Measurements from ENCODE around the gene IFNL4. TPM values are rescaled to one million over a fixed set of nuclear protein-coding genes. Genes with fewer than 3 reads are reported as not detected.

The IFNL4 gene
- polyA plus RNA-seq (2012; ENCODE audit: low read depth, missing spikeins), result not detected

GRCh38 chr19:39248806-39249205 lies at the start of gene IFNL4:
Gene IFNL4, minus strand, starts transcription at chr19:39248856.
- DNase-seq (ENCODE audit: insufficient read length, low spot score) (no peak), FAIRE-seq (no peak)
- TF ChIP-seq POU2F2 (IDR thresholded peaks at IDR 0.05; ENCODE audit: low read depth, low read length) (no peak), POLR2AphosphoS5 (IDR thresholded peaks at IDR 0.05; ENCODE audit: low read depth, low read length) (no peak), SPI1 (IDR thresholded peaks at IDR 0.05; ENCODE audit: low read depth, low read length) (no peak), TAF1 (IDR thresholded peaks at IDR 0.05; ENCODE audit: low read depth, low read length) (no peak), PAX5 (IDR thresholded peaks at IDR 0.05; ENCODE audit: insufficient read depth, low read length, severe bottlenecking) (no peak), POLR2A (IDR thresholded peaks at IDR 0.05; ENCODE audit: low read depth, low read length) (no peak)

DNA sequence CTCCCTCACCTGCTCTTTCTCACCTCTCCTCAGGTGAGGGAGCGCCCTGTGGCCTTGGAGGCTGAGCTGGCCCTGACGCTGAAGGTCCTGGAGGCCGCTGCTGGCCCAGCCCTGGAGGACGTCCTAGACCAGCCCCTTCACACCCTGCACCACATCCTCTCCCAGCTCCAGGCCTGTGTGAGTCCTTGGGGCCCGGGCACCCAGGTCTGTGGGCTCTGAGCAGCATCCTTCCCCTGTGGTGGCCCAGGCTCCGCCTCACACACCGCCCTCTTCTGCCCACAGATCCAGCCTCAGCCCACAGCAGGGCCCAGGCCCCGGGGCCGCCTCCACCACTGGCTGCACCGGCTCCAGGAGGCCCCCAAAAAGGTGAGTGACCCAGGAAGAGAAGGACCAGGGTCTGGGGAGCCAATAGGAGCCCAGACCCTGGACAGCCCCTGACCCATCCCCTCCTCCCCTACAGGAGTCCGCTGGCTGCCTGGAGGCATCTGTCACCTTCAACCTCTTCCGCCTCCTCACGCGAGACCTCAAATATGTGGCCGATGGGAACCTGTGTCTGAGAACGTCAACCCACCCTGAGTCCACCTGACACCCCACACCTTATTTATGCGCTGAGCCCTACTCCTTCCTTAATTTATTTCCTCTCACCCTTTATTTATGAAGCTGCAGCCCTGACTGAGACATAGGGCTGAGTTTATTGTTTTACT lies 49.4 kb upstream of the IFNL4 start:
- FAIRE-seq (no peak), DNase-seq (ENCODE audit: insufficient read length, low spot score) (no peak)
- TF ChIP-seq POU2F2 (IDR thresholded peaks at IDR 0.05; ENCODE audit: low read depth, low read length) (no peak), TAF1 (IDR thresholded peaks at IDR 0.05; ENCODE audit: low read depth, low read length) (no peak), POLR2A (IDR thresholded peaks at IDR 0.05; ENCODE audit: low read depth, low read length) (no peak), POLR2AphosphoS5 (IDR thresholded peaks at IDR 0.05; ENCODE audit: low read depth, low read length) (no peak), SPI1 (IDR thresholded peaks at IDR 0.05; ENCODE audit: low read depth, low read length) (no peak), PAX5 (IDR thresholded peaks at IDR 0.05; ENCODE audit: insufficient read depth, low read length, severe bottlenecking) (no peak)

DNA sequence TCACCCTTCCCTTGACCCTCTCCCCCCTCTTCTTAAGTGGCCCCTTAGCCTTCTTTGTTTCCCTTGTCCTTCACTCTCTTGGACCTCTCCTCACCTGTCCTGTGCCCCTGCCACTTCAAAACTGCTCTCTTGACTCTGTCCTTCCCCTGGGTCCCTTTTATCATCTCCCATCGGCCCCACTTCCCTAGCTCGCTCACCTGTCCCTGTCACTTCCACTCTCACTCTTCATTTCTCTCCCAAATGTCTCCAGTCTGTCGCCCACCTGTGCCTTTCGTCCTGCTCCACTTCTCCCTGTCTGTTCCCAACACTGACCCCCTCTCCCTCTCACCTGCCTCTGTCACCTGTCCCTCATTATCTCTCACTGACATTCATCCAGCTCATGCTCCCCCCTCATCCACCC lies 48.2 kb upstream of the IFNL4 start:
- FAIRE-seq (no peak), DNase-seq (ENCODE audit: insufficient read length, low spot score) (no peak)
- TF ChIP-seq PAX5 (IDR thresholded peaks at IDR 0.05; ENCODE audit: insufficient read depth, low read length, severe bottlenecking), result no peak
- no peak for TF ChIP-seq SPI1 (IDR thresholded peaks at IDR 0.05; ENCODE audit: low read depth, low read length)
- TF ChIP-seq POU2F2 (IDR thresholded peaks at IDR 0.05; ENCODE audit: low read depth, low read length), result no peak
- no peak for TF ChIP-seq POLR2A (IDR thresholded peaks at IDR 0.05; ENCODE audit: low read depth, low read length)
- no peak for TF ChIP-seq POLR2AphosphoS5 (IDR thresholded peaks at IDR 0.05; ENCODE audit: low read depth, low read length)
- TF ChIP-seq TAF1 (IDR thresholded peaks at IDR 0.05; ENCODE audit: low read depth, low read length), result no peak

DNA sequence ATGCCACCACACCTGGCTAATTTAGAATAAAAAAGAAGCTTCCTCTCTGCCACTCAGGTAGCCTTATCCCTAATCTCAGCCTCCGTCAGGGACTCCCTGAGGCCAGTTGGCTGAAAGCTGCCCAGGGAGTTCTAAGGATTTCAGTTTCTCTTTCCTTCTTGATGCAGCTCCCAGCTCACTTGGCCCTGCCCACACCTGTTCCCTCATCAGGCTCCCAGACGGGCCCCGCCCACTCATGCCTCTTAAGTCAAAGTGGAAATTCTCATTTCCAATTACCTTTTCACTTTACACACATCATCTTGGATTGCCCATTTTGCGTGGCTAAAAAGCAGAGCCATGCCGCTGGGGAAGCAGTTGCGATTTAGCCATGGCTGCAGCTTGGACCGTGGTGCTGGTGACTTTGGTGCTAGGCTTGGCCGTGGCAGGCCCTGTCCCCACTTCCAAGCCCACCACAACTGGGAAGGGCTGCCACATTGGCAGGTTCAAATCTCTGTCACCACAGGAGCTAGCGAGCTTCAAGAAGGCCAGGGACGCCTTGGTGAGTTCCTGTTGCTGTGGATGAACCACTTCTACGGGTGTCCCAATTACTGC lies 47.5 kb upstream of the IFNL4 start, which contains the start of gene IFNL1:
TSS of gene IFNL1 (plus strand) at position 353 of the 591 bp plus-strand sequence. CDS start at position 368, 15 bp downstream.
- DNase-seq (ENCODE audit: insufficient read length, low spot score) (no peak), FAIRE-seq (no peak)
- no peak for TF ChIP-seq TAF1 (IDR thresholded peaks at IDR 0.05; ENCODE audit: low read depth, low read length)
- no peak for TF ChIP-seq POLR2AphosphoS5 (IDR thresholded peaks at IDR 0.05; ENCODE audit: low read depth, low read length)
- no peak for TF ChIP-seq PAX5 (IDR thresholded peaks at IDR 0.05; ENCODE audit: insufficient read depth, low read length, severe bottlenecking)
- TF ChIP-seq SPI1 (IDR thresholded peaks at IDR 0.05; ENCODE audit: low read depth, low read length), result no peak
- no peak for TF ChIP-seq POU2F2 (IDR thresholded peaks at IDR 0.05; ENCODE audit: low read depth, low read length)
- TF ChIP-seq POLR2A (IDR thresholded peaks at IDR 0.05; ENCODE audit: low read depth, low read length), result no peak

GRCh38 chr19:39293394-39293793 lies 44.7 kb upstream of the IFNL4 start:
- TF ChIP-seq TAF1 (IDR thresholded peaks at IDR 0.05; ENCODE audit: low read depth, low read length), result no peak
- no peak for TF ChIP-seq POU2F2 (IDR thresholded peaks at IDR 0.05; ENCODE audit: low read depth, low read length)
- DNase-seq (ENCODE audit: insufficient read length, low spot score), result no peak
- no peak for FAIRE-seq

DNA sequence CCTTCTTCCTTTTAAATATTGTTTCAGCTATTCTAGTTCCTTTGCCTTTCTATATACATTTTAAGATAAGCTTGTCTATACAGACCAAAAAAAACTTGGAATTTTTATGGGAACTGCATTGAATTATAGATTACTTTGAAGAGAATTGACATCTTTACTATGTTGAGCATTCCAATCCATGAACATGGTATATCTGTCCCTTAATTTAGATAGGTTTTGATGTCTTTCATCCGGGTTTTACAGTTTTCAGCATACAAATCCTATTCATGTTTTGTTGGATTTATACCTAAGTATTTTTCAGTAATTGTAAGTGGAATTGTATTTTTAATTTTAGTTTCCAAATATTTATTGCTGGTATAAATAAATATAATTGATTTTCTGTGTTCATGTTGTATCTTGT lies 35.4 kb upstream of the IFNL4 start:
- DNase-seq (ENCODE audit: insufficient read length, low spot score) (no peak), FAIRE-seq (no peak)
- no peak for TF ChIP-seq POLR2A (IDR thresholded peaks at IDR 0.05; ENCODE audit: low read depth, low read length)
- TF ChIP-seq POLR2AphosphoS5 (IDR thresholded peaks at IDR 0.05; ENCODE audit: low read depth, low read length), result no peak
- TF ChIP-seq TAF1 (IDR thresholded peaks at IDR 0.05; ENCODE audit: low read depth, low read length), result no peak
- no peak for TF ChIP-seq PAX5 (IDR thresholded peaks at IDR 0.05; ENCODE audit: insufficient read depth, low read length, severe bottlenecking)
- no peak for TF ChIP-seq SPI1 (IDR thresholded peaks at IDR 0.05; ENCODE audit: low read depth, low read length)
- no peak for TF ChIP-seq POU2F2 (IDR thresholded peaks at IDR 0.05; ENCODE audit: low read depth, low read length)

GRCh38 chr19:39282021-39282420 lies 33.4 kb upstream of the IFNL4 start:
- TF ChIP-seq TAF1 (IDR thresholded peaks at IDR 0.05; ENCODE audit: low read depth, low read length) (no peak), POU2F2 (IDR thresholded peaks at IDR 0.05; ENCODE audit: low read depth, low read length) (no peak), SPI1 (IDR thresholded peaks at IDR 0.05; ENCODE audit: low read depth, low read length) (no peak), POLR2A (IDR thresholded peaks at IDR 0.05; ENCODE audit: low read depth, low read length) (no peak), PAX5 (IDR thresholded peaks at IDR 0.05; ENCODE audit: insufficient read depth, low read length, severe bottlenecking) (no peak), POLR2AphosphoS5 (IDR thresholded peaks at IDR 0.05; ENCODE audit: low read depth, low read length) (no peak)
- FAIRE-seq (no peak), DNase-seq (ENCODE audit: insufficient read length, low spot score) (no peak)

DNA sequence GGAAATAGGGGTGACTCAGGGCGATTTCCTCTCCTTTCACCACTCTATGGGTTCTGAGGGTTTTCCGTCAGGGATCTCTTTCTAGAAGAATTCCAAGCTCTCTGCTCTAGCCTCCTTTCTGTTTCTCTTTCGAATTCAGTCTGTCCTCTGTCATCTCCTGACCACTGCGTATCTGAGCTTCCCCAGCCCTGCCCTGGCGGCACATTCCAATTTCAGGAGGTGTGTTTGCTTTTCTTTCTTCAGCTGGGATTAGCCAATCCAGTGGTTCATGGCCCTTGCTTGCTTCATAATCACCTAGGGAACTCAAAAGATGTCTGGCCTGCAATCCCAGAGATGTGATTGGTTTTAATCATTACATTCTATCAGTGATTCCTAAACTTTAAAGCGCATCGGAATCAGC lies 28.9 kb upstream of the IFNL4 start:
- DNase-seq (ENCODE audit: insufficient read length, low spot score) (no peak), FAIRE-seq (no peak)
- TF ChIP-seq POU2F2 (IDR thresholded peaks at IDR 0.05; ENCODE audit: low read depth, low read length), result no peak
- no peak for TF ChIP-seq PAX5 (IDR thresholded peaks at IDR 0.05; ENCODE audit: insufficient read depth, low read length, severe bottlenecking)
- TF ChIP-seq POLR2A (IDR thresholded peaks at IDR 0.05; ENCODE audit: low read depth, low read length), result no peak
- TF ChIP-seq POLR2AphosphoS5 (IDR thresholded peaks at IDR 0.05; ENCODE audit: low read depth, low read length), result no peak
- no peak for TF ChIP-seq TAF1 (IDR thresholded peaks at IDR 0.05; ENCODE audit: low read depth, low read length)
- TF ChIP-seq SPI1 (IDR thresholded peaks at IDR 0.05; ENCODE audit: low read depth, low read length), result no peak

GRCh38 chr19:39276740-39277139 lies 28.1 kb upstream of the IFNL4 start:
- no peak for FAIRE-seq
- DNase-seq (ENCODE audit: insufficient read length, low spot score), result no peak
- TF ChIP-seq POU2F2 (IDR thresholded peaks at IDR 0.05; ENCODE audit: low read depth, low read length), result no peak
- no peak for TF ChIP-seq POLR2A (IDR thresholded peaks at IDR 0.05; ENCODE audit: low read depth, low read length)
- no peak for TF ChIP-seq PAX5 (IDR thresholded peaks at IDR 0.05; ENCODE audit: insufficient read depth, low read length, severe bottlenecking)
- no peak for TF ChIP-seq TAF1 (IDR thresholded peaks at IDR 0.05; ENCODE audit: low read depth, low read length)
- no peak for TF ChIP-seq SPI1 (IDR thresholded peaks at IDR 0.05; ENCODE audit: low read depth, low read length)
- no peak for TF ChIP-seq POLR2AphosphoS5 (IDR thresholded peaks at IDR 0.05; ENCODE audit: low read depth, low read length)

Data from GM12891 (cell line).